ENCODE data around the gene PATL2. TPM values are rescaled to one million over a fixed set of nuclear protein-coding genes. Genes with fewer than 3 reads are reported as not detected.
A peak's percentile ranks its signal among the peaks of the same experiment; 100 is the strongest.

PATL2 gene
- total RNA-seq, 1 experiment from 2014 or later: 0.49 TPM

GRCh38 chr15:44736181-44736765 is 25.1 kb upstream of the PATL2 start, which contains the start of gene TRIM69:
TSS of gene TRIM69 (plus strand) at chr15:44736528. CDS start at chr15:44736705, 177 bp downstream.
- no peaks in the 10 kb centered on the region for H3K36me3 ChIP-seq (ENCODE audit: control insufficient read depth, insufficient read depth, low read length)
- TF ChIP-seq SIN3A (IDR thresholded peaks at IDR 0.05; ENCODE audit: borderline replicate concordance, insufficient read depth, low read depth, low read length): no peak
- TF ChIP-seq, protein P1, sequence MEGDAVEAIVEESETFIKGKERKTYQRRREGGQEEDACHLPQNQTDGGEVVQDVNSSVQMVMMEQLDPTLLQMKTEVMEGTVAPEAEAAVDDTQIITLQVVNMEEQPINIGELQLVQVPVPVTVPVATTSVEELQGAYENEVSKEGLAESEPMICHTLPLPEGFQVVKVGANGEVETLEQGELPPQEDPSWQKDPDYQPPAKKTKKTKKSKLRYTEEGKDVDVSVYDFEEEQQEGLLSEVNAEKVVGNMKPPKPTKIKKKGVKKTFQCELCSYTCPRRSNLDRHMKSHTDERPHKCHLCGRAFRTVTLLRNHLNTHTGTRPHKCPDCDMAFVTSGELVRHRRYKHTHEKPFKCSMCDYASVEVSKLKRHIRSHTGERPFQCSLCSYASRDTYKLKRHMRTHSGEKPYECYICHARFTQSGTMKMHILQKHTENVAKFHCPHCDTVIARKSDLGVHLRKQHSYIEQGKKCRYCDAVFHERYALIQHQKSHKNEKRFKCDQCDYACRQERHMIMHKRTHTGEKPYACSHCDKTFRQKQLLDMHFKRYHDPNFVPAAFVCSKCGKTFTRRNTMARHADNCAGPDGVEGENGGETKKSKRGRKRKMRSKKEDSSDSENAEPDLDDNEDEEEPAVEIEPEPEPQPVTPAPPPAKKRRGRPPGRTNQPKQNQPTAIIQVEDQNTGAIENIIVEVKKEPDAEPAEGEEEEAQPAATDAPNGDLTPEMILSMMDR (IDR thresholded peaks at IDR 0.05): no peak
- TF ChIP-seq TCF7L2 (IDR thresholded peaks at IDR 0.05; ENCODE audit: low read depth, low read length): no peak
- no peak for TF ChIP-seq POLR2AphosphoS5 (IDR thresholded peaks at IDR 0.05; ENCODE audit: low read depth, low read length)
- TF ChIP-seq, protein P2, sequence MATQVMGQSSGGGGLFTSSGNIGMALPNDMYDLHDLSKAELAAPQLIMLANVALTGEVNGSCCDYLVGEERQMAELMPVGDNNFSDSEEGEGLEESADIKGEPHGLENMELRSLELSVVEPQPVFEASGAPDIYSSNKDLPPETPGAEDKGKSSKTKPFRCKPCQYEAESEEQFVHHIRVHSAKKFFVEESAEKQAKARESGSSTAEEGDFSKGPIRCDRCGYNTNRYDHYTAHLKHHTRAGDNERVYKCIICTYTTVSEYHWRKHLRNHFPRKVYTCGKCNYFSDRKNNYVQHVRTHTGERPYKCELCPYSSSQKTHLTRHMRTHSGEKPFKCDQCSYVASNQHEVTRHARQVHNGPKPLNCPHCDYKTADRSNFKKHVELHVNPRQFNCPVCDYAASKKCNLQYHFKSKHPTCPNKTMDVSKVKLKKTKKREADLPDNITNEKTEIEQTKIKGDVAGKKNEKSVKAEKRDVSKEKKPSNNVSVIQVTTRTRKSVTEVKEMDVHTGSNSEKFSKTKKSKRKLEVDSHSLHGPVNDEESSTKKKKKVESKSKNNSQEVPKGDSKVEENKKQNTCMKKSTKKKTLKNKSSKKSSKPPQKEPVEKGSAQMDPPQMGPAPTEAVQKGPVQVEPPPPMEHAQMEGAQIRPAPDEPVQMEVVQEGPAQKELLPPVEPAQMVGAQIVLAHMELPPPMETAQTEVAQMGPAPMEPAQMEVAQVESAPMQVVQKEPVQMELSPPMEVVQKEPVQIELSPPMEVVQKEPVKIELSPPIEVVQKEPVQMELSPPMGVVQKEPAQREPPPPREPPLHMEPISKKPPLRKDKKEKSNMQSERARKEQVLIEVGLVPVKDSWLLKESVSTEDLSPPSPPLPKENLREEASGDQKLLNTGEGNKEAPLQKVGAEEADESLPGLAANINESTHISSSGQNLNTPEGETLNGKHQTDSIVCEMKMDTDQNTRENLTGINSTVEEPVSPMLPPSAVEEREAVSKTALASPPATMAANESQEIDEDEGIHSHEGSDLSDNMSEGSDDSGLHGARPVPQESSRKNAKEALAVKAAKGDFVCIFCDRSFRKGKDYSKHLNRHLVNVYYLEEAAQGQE (IDR thresholded peaks at IDR 0.05; ENCODE audit: insufficient read depth in 1 of 2, low read depth in 2 of 2, low read length in 1 of 2): no peak
- ChIA-PET CTCF (interaction anchor here (0.6 to 4.8 kb wide), 4 partner anchors 23 to 190 kb away, joined by 6 to 51 read pairs (median 26); partner anchors contain the start of gene SPG11), POLR2A (interaction anchor here (0.6 to 1.2 kb wide), 4 partner anchors 73 to 80 kb away, joined by 3 to 4 read pairs (median 4); partner anchors contain the start of gene SPG11)
- no peak within 1 kb of the TSS; a peak in 1 of 4 replicates for H3K4me3 ChIP-seq (ENCODE audit: low read depth in 2 of 2, low read length in 2 of 2)
- H3K27ac ChIP-seq (ENCODE audit: low read length): peak within 1 kb of the TSS; percentile 66
- no TSS peak for BruUV-seq (replicated peaks)
- peaks cover 23% of the 10 kb centered on the region for H3K4me1 ChIP-seq (ENCODE audit: control insufficient read depth, insufficient read depth, low read length)
- intact Hi-C loops (cut with micrococcal nuclease; ENCODE audit: unreplicated experiment): loop anchor here (5.0 to 10.0 kb wide), 2 partner anchors 74 to 141 kb away; partner anchors contain the start of gene SPG11
- ATAC-seq (peak; percentile 53; the same call in 1 of the 2 replicates), DNase-seq (ENCODE audit: low read depth, low spot score) (no peak)
- in situ Hi-C loops (cut with HindIII; ENCODE audit: low pct_unique_long_range_greater_than_20kb, low sequenced_read_pairs): no loop called here
- no peaks in the 10 kb centered on the region for H3K27me3 ChIP-seq (ENCODE audit: control insufficient read depth, insufficient read depth, low read length)
- no peaks in the 10 kb centered on the region for H3K9me3 ChIP-seq (ENCODE audit: control insufficient read depth, insufficient read depth, low read depth, low read length)

- H3K27me3 ChIP-seq (ENCODE audit: control insufficient read depth, insufficient read depth, low read length): no peaks in the 10 kb centered on the region
- CTCF ChIA-PET: interaction anchor here (0.6 to 4.8 kb wide), 6 partner anchors 13 to 151 kb away, joined by 3 to 51 read pairs (median 6); partner anchors contain the start of genes B2M, PATL2 and SPG11
- no peak for TF ChIP-seq TCF7L2 (IDR thresholded peaks at IDR 0.05; ENCODE audit: low read depth, low read length)
- TF ChIP-seq, protein P2 (IDR thresholded peaks at IDR 0.05; ENCODE audit: insufficient read depth in 1 of 2, low read depth in 2 of 2, low read length in 1 of 2): no peak
- no peak for TF ChIP-seq SIN3A (IDR thresholded peaks at IDR 0.05; ENCODE audit: borderline replicate concordance, insufficient read depth, low read depth, low read length)
- no peak for TF ChIP-seq POLR2AphosphoS5 (IDR thresholded peaks at IDR 0.05; ENCODE audit: low read depth, low read length)
- TF ChIP-seq, protein P1 (IDR thresholded peaks at IDR 0.05): no peak
- no peak for DNase-seq (ENCODE audit: low read depth, low spot score)
- no peak overlapping the region; a peak in 1 of 4 replicates for H3K4me3 ChIP-seq (ENCODE audit: low read depth in 2 of 2, low read length in 2 of 2)
- no peaks in the 10 kb centered on the region for H3K9me3 ChIP-seq (ENCODE audit: control insufficient read depth, insufficient read depth, low read depth, low read length)
- ATAC-seq: peak; percentile 71
- intact Hi-C loops (cut with micrococcal nuclease; ENCODE audit: unreplicated experiment) (loop anchor here (5.0 to 10.0 kb wide), 2 partner anchors 73 to 141 kb away; partner anchors contain the start of gene SPG11), in situ Hi-C loops (cut with HindIII; ENCODE audit: low pct_unique_long_range_greater_than_20kb, low sequenced_read_pairs) (no loop called here)
- POLR2A ChIA-PET: interaction anchor here (0.6 kb wide), 1 partner anchor 9 kb away, joined by 4 read pairs; no protein-coding TSS in a partner anchor
- H3K4me1 ChIP-seq (ENCODE audit: control insufficient read depth, insufficient read depth, low read length): peaks cover 26% of the 10 kb centered on the region
- H3K36me3 ChIP-seq (ENCODE audit: control insufficient read depth, insufficient read depth, low read length): no peaks in the 10 kb centered on the region
- no TSS peak for BruUV-seq (replicated peaks)
- peak overlapping the region; percentile 54 for H3K27ac ChIP-seq (ENCODE audit: low read length)
These were observed 24.5 kb upstream of the PATL2 start for GRCh38 chr15:44735482-44736180.

Data from Panc1 (cell line).